Endothelial cell of hepatic sinusoid (primary cell): ENCODE data around the gene SLC9C2.
"Not testable (repeated sequence)": the region's sequence is repeated elsewhere in the genome, so short reads cannot be mapped to it uniquely, and the experiment has no call there.

Experiments
- in situ Hi-C: cut with HindIII; loops from 2 replicates; pipeline ENCODE4 v1.10.0; 2017; ENCODE audit warnings: low sequenced_read_pairs

SLC9C2 gene, protein sequence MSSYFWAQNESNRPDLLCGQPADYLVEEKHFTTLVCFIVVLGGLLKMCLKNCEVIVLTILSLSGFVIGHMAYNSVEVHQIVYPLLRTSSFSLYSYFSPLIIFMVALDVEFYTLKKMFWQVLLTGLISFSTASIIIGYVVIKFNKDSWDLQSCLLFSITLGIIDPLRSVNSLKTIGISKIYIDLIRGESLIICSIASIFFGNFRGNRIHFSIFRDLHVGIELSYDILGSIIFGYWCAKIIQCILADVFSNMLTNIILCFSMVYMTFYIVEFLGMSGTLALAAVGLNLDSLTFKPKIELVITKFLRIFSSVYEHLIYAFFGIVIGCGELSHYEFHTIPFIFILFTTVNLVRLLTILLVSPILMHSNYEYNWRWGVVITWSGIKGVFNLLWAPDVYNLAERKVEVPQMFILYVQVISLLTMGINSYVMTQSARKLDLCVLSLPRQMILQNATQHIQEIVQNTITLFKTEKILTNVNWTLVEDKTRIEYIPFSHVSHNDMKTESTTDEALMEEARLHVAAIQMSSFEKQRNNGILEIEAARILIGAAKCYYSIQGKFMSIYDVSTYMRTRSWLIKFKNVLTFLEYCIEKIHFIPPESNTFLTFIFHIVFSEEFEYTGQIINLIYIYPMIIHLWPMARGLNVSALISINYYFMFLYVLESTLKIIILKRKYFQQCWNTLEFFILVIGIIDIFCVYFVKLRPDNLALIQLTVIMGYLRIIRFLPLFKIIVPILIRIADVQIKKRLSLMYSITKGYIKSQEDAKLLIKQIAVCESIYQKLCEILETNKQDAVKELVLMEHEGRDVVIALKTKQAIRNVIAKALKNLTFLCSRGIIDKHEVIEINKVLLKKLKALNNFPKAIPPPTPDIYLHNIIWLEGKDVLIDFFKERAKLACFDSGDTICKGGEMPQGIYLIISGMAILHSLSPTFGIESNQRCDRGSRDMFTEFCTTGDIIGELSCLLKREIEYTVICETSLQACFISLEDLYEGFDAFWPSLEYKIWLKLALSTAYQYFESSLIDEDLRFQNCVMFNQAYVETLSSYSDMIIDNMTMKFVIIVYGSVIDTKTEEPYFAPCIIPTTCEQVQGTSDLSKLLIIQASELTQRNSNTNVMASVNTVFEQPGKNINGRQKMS

DNA sequence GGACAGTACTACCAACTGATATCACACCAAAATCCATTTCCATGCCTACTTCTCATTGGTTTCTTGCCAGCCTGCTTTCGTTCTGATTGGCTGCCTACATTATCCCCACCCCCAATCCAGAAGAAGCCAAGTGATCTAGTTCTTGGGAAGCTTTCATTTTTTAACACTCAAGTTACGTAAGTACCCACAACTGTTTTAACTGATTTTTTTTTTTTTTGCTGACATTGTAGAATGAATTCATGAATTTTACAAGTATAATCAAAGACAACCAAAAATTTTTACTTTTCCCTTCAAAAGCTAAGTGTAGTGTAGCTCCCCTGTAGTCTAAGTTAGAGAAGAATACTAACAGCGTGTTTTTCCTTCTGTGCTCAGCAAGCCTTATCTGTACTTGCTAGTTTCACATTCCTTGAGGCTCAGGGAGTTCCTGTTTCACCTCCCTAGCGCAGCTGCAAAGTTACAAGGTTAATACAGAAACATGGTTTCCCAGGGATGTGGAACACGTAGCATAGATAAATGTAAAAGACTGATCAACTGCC is at the start of gene SLC9C2:
SLC9C2 (minus strand) TSS at position 17 of the 536 bp plus-strand sequence. CDS start 1,296 bp downstream, outside the sequence.
- in situ Hi-C loops: no loop called here

DNA sequence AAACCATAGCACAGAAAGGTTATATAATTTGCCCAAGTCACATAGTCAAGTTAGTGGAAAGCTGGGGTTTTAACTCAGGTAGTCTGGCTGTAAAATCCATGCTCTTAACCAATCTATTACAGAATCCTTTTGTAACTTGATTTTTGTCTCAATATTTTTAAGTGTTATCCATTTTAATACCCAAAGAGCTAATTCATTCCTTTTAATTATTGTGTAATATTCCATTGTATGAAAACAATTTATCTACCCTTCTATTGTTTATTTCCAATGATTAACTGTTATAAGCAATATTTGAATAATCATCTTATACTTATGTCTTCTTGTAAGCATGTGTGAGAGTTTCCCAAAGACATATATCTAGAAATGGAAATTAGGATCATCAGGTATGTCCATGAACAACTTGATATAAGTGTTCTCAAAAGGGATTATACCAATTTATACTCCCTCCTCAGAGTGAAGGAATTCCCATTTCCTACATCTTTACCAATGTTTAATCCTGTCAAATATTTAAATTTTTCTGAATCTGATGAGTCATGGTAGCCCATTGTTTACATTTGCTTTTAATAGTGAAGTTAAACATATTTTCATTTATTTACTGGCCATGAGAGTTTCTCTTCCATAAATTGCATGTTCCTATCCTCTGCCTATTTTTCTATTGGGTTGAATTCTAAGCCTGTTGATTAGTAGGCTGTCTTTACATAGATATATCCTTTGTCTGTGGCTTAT is 46.2 kb upstream of the SLC9C2 start:
- in situ Hi-C loops: no loop called here

DNA sequence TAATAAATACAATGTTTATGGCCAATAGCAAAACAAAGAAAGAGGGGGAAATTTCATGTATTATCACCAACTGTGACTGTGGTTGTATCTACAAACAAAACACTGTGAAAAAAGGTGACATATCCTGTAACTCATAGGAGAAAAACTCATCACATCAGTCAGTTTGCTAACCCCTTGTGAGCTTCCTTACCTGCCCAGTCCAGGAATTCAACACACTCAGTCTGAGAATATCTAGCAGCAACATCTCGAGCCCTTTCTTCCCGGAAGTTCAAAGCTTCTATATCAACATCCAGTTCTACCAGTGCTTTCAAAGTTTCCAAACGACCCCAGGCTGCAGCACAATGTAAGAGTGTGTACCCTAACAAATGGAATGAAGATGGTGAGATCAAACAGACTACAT is 43.8 kb upstream of the SLC9C2 start:
- in situ Hi-C loops: no loop called here

DNA sequence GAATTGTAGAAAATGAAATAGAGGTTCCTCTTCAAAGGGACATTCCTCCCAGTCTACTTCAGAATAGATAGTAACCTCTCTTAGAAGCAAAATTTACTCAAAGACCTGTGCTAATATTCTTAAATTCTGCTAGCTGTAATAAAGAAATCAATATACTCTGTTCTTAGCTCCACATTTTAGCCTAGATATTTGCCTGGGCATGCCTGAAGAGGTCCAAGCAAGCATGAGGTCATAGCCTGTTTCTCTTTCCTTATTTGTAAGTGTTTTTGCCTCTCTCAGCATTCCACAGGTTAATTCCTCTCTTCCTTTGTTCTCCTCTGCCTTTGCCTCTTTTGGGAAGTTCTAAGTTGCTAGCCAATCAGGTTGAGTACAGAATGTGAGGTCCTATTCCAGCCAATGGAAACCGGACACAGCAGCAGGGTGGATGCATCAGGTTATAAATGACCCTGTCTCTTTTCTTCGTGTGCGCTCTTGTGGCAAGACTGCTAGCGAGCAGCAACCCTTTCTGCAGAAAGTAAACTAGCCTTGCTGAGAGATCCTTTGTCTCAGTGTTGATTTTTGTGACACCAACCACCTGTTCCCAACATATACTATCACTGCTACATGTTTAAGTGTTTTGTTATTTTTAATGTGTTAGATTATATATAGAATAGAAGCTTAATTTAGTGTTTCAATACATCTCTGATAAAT is 39.7 kb upstream of the SLC9C2 start:
- in situ Hi-C loops: not testable (repeated sequence)

DNA sequence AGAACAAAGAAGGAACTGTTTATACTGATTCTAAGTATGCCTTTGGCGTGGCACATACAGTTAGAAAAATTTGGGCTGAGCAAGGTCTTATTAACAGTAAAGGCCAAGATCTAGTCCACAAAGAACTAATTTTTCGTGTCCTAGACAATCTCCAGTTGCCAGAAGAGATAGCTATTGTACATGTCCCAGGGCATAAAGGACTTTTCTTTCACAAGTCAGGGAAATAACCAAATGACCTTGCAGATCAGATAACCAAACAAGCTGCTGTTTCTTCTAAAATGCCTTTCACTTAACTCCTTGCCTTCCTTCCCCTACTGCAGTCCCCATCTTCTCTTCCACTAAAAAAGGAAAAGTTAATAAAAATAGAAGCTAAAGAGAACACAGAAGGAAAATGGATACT is 36.2 kb upstream of the SLC9C2 start:
- in situ Hi-C loops: no loop called here

- in situ Hi-C loops: no loop called here
Observed at GRCh38 chr1:173638043-173639021, 35.5 kb upstream of the SLC9C2 start.

- in situ Hi-C loops: not testable (repeated sequence)
Observed at GRCh38 chr1:173637236-173638042, 34.6 kb upstream of the SLC9C2 start.

DNA sequence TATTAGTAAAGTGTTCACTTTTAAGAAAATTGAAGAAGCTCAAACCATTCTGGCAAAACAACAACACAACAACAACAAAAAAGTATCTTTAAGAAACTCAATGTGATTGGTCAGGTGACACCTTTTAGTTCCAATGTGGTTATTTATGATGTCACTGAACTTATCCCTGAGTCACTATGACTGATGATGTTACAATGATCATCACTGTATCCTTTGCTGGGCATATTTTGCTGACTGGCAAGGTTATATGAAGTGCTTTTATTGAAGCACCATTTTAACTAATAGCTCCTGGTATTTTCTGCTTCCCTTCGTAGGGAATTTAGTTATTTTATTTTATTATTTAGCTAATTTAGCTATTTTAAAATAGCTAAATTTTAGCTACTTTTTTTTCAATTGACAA is 32.2 kb upstream of the SLC9C2 start, which contains the start of gene TEX50:
TEX50 (plus strand) TSS at position 223 of the 400 bp plus-strand sequence. CDS start 184 bp downstream, outside the sequence.
- in situ Hi-C loops: no loop called here

- in situ Hi-C loops: no loop called here
Observed at GRCh38 chr1:173628888-173629287, 26.0 kb upstream of the SLC9C2 start.

- in situ Hi-C loops: no loop called here
Observed at GRCh38 chr1:173627269-173627668, 24.4 kb upstream of the SLC9C2 start.

- in situ Hi-C loops: no loop called here
Observed at GRCh38 chr1:173616859-173617258, 14.0 kb upstream of the SLC9C2 start.

DNA sequence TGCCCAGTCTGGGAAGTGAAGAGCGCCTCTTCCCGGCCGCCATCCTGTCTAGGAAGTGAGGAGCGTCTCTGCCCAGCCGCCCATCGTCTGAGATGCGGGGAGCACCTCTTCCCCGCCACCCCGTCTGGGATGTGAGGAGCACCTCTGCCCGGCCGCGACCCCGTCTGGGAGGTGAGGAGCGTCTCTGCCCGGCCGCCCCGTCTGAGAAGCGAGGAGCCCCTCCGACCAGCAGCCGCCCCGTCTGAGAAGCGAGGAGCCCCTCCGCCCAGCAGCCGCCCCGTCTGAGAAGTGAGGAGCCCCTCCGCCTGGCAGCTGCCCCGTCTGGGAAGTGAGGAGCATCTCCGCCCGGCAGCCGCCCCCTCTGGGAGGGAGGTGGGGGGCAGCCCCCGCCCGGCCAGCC is 10.2 kb upstream of the SLC9C2 start:
- in situ Hi-C loops: not testable (repeated sequence)

DNA sequence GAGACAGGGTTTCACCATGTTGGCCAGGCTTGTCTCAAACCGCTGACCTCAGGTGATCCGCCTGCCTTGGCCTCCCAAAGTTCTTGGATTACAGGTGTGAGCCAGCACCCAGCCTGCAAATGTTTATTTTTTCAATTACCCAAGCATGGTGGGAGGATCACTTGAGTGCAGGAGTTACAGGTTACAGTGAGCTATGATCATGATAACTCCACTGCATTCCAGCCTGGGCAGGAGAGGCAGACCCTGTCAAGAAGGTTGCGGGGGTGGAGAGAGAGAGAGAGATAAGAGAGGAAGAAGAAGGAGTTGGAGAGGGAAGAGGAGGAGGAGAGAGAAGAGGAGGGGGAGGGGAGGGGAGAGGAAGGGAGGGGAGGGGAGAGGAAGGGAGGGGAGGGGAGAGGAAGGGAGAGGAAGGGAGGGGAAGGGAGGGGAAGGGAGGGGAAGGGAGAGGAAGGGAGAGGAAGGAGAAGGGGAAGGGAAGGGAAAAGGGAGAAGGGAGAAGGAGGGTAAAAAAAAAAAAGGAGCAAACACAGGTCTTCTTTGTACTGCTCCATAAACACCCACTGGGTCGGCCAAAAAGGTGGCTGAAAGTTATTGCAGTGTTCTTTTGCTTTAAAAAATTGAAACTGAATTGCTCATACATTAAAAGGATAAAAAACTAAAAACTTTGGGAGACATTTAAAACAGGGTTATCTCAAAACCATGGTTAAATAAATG is 5.8 kb upstream of the SLC9C2 start:
- in situ Hi-C loops: no loop called here

DNA sequence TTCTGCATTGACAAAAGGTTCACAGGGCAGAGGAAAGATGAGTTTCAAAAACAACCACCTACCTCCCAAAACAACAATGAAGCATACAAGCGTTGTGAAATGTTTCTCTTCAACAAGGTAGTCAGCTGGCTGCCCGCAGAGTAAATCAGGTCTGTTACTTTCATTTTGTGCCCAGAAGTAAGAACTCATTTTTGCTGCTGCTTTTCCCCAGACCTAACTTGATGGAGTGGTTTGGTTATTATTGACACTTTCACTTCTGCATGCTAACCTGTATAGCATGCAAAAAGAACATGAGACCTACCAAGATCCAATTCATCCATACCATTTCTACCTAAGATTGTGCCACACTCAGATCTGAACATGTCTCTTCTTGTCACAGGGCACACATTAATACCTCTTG is 1.3 kb downstream of the SLC9C2 start:
- in situ Hi-C loops: no loop called here

DNA sequence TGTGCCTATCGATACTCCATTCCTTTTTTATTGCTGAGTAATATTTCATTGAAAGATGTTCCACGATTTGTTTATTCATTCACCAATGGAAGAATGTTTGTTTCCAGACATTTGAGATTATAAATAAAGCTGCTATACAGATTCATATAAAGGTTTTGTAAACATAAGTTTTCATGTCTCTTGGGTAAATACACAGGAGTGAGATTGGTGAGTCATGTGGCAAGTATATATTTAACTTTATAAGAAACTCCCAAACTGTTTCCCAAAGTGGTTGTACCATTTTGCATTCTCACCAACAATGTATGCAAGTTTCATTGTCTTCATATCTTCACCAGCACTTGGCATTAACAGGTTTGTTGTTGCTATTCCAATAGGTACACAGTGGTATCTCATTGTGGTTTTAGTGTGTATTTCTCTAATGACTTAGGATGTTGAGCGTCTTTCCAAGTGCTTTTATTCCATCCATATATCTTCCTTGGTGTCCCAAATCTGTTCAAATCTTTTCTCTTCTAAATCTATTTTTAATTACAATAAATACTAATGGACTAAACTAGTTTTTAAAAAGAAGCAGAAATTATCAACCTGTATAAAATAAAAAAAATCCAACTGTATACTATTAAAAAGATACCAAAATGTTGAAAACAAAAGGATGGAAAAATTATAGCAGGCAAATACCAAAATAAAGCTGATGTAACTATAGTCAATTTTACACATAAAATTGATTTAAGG is 6.6 kb downstream of the SLC9C2 start:
- in situ Hi-C loops: no loop called here

DNA sequence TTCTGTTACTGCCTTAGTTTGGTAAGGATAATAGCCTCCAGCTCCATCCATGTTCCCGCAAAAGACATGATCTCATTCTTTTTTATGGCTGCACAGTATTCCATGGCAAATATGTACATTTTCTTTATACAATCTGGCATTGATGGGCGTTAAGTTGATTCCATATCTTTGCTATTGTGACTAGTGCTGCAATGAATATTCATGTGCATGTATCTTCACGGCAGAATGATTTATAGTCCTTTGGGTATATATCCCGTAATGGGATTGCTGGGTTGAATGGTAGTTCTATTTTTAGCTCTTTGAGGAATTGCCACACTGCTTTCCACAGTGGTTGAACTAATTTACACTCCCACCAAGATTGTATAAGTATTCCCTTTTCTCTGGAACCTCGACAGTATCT is 11.7 kb downstream of the SLC9C2 start:
- in situ Hi-C loops: not testable (repeated sequence)
